Skeletal muscle cell (primary cell): ENCODE data around the gene TMEM179B.
"Not testable (repeated sequence)": the region's sequence is repeated elsewhere in the genome, so short reads cannot be mapped to it uniquely, and the experiment has no call there.

Source experiments
- DNase-seq: peaks from one replicate; pipeline ENCODE4 v3.0.0-alpha.2; 2010; ENCODE audit warnings: low read depth
- H3K4me3 ChIP-seq: 2 replicates; pipeline ENCODE4 v1.5.1; 2011; ENCODE audit warnings: low read depth, mild to moderate bottlenecking, control low read depth, low read length, moderate library complexity

Gene TMEM179B

GRCh38 chr11:62787005-62787759 is at the start of gene TMEM179B:
TMEM179B (plus strand) TSS chr11:62787402; CDS start chr11:62787432, 30 bp downstream.
- peak within 1 kb of the TSS; percentile 94 for H3K4me3 ChIP-seq
- peak; percentile 89 for DNase-seq

GRCh38 chr11:62747475-62748160 is 39.6 kb upstream of the TMEM179B start:
- no peak for DNase-seq
- no peak overlapping the region for H3K4me3 ChIP-seq

- DNase-seq, H3K4me3 ChIP-seq: not testable (repeated sequence)
Measured at GRCh38 chr11:62749931-62750330, 37.3 kb upstream of the TMEM179B start.

- H3K4me3 ChIP-seq = no peak overlapping the region
- no peak for DNase-seq
Measured at GRCh38 chr11:62752177-62752785, 34.9 kb upstream of the TMEM179B start.

- H3K4me3 ChIP-seq = peak overlapping the region; percentile 67
- DNase-seq = no peak
Measured at GRCh38 chr11:62752994-62753735, 34.0 kb upstream of the TMEM179B start.

GRCh38 chr11:62753736-62754603 is 33.2 kb upstream of the TMEM179B start, which contains the start of gene ZBTB3:
ZBTB3 (minus strand) TSS chr11:62754160; CDS start chr11:62753664, 496 bp downstream.
- H3K4me3 ChIP-seq = peak within 1 kb of the TSS; percentile 67
- DNase-seq = peak; percentile 97

- H3K4me3 ChIP-seq = no peak overlapping the region
- DNase-seq = no peak
Measured at GRCh38 chr11:62755086-62755615, 32.1 kb upstream of the TMEM179B start.

GRCh38 chr11:62757846-62758788 is 29.1 kb upstream of the TMEM179B start:
- no peak for DNase-seq
- H3K4me3 ChIP-seq = no peak overlapping the region

- DNase-seq, H3K4me3 ChIP-seq: not testable (repeated sequence)
Measured at GRCh38 chr11:62760867-62761227, 26.4 kb upstream of the TMEM179B start.

- DNase-seq = no peak
Measured at GRCh38 chr11:62770778-62771143, 16.4 kb upstream of the TMEM179B start.

GRCh38 chr11:62771144-62772021 is 15.8 kb upstream of the TMEM179B start, which contains the start of gene TAF6L:
TAF6L (plus strand) TSS chr11:62771396; CDS start chr11:62775784, 4,388 bp downstream.
- DNase-seq = peak; percentile 83
- peak within 1 kb of the TSS; percentile 68 for H3K4me3 ChIP-seq

More at GRCh38 chr11:62770778-62771143, 16.4 kb upstream of the TMEM179B start:
- H3K4me3 ChIP-seq = peak overlapping the region; percentile 68

- no peak overlapping the region for H3K4me3 ChIP-seq
- DNase-seq = no peak
Measured at GRCh38 chr11:62774407-62774806, 12.8 kb upstream of the TMEM179B start.

GRCh38 chr11:62775646-62776045 is 11.6 kb upstream of the TMEM179B start:
- DNase-seq = no peak
- H3K4me3 ChIP-seq = no peak overlapping the region

GRCh38 chr11:62777389-62777788 is 9.8 kb upstream of the TMEM179B start:
- no peak for DNase-seq
- no peak overlapping the region for H3K4me3 ChIP-seq

GRCh38 chr11:62778441-62778840 is 8.8 kb upstream of the TMEM179B start:
- H3K4me3 ChIP-seq = no peak overlapping the region
- no peak for DNase-seq

GRCh38 chr11:62782753-62783152 is 4.4 kb upstream of the TMEM179B start:
- no peak for DNase-seq
- no peak overlapping the region for H3K4me3 ChIP-seq
